ENCODE data around the gene POP4. TPM values are rescaled to one million over a fixed set of nuclear protein-coding genes. Genes with fewer than 3 reads are reported as not detected.

Gene POP4
- total and polyA plus RNA-seq, 9 of the 15 experiments (the other 6 are each of a cell fraction or from before 2014, with no cell fraction given): 42.1 to 128 (median 99.0) TPM

GRCh38 chr19:29587059-29587458 is 19.0 kb upstream of the POP4 start:
- H3K4me3 ChIP-seq: no peak overlapping the region
- no peak for ATAC-seq
- H3K27me3 ChIP-seq (ENCODE audit: control insufficient read depth in 2 of 2, insufficient read depth in 2 of 2, low read length in 2 of 2): peaks cover 6 to 16% of the 10 kb centered on the region in 2 experiments; a peak in 3 of 5 replicates
- no peaks in the 10 kb centered on the region for H3K9me1 ChIP-seq (ENCODE audit: control insufficient read depth, insufficient read depth, low read length)
- ChIA-PET POLR2A (interaction anchor here (0.9 to 1.1 kb wide), 3 partner anchors 10 to 11 kb away, joined by 3 to 4 read pairs (median 4); no protein-coding TSS in a partner anchor), CTCF (ENCODE audit: low intra/inter-chr PET ratio) (no interaction called here)
- no peak for FAIRE-seq
- no peaks in the 10 kb centered on the region for H3K4me1 ChIP-seq (replicated peaks in 1 of 2; ENCODE audit: control insufficient read depth in 2 of 2, insufficient read depth in 2 of 2, low read length in 2 of 2)
- H3K4me2 ChIP-seq (ENCODE audit: insufficient read depth, low read length): no peak overlapping the region
- no peaks in the 10 kb centered on the region for H3K79me2 ChIP-seq (ENCODE audit: control insufficient read depth, insufficient read depth, low read length)
- no peak overlapping the region for H3K27ac ChIP-seq (ENCODE audit: extremely low read depth, low read depth, low read length)
- BruUV-seq (replicated peaks): no TSS peak
- H3K9ac ChIP-seq (ENCODE audit: insufficient read depth in 1 of 2, low read depth in 2 of 2, low read length in 2 of 2): no peak overlapping the region
- no peaks in the 10 kb centered on the region for H4K20me1 ChIP-seq (replicated peaks; ENCODE audit: control insufficient read depth, insufficient read depth, low read length)
- no peak for DNase-seq (ENCODE audit: extremely low read depth in 1 of 4, low spot score in 3 of 4)
- in situ Hi-C loops (cut with MboI): loop anchor here (25.0 kb wide), 1 partner anchor 850 kb away; no protein-coding TSS in a partner anchor
- intact Hi-C loops (cut with micrococcal nuclease): no loop called here
- TF ChIP-seq ZKSCAN3 (CRISPR knock-in tag; IDR thresholded peaks at IDR 0.05): no peak
- TF ChIP-seq ERF (CRISPR knock-in tag; IDR thresholded peaks at IDR 0.05): no peak
- TF ChIP-seq CREBBP (IDR thresholded peaks at IDR 0.05; ENCODE audit: low read depth, low read length): no peak
- no peak for TF ChIP-seq CREB5 (CRISPR knock-in tag; IDR thresholded peaks at IDR 0.05)
- H3K9me3 ChIP-seq (replicated peaks; ENCODE audit: control insufficient read depth, insufficient read depth, low read depth, low read length): no peaks in the 10 kb centered on the region
- 0% methylated on average over 3 of the region's 3 CpGs for WGBS (ENCODE audit: insufficient coverage, low coverage, missing lambda C conversion rate)
- H2AFZ ChIP-seq (ENCODE audit: low read depth, low read length): no peak overlapping the region
- H3K36me3 ChIP-seq (ENCODE audit: control insufficient read depth, insufficient read depth, low read length): no peaks in the 10 kb centered on the region

- intact Hi-C loops (cut with micrococcal nuclease): no loop called here
- TF ChIP-seq CC2D1A (IDR thresholded peaks at IDR 0.05) (no peak), NFXL1 (CRISPR knock-in tag; IDR thresholded peaks at IDR 0.05) (no peak), PML (IDR thresholded peaks at IDR 0.05; ENCODE audit: low read length) (no peak)
- CTCF ChIA-PET (ENCODE audit: low intra/inter-chr PET ratio): no interaction called here
- Histone ChIP-seq H3K79me2 (ENCODE audit: control insufficient read depth, insufficient read depth, low read length) (no peaks in the 10 kb centered on the region), H3K9me1 (ENCODE audit: control insufficient read depth, insufficient read depth, low read length) (no peaks in the 10 kb centered on the region), H3K4me3 (no peak overlapping the region), H3K27ac (ENCODE audit: extremely low read depth, low read depth, low read length) (no peak overlapping the region), H3K36me3 (ENCODE audit: control insufficient read depth, insufficient read depth, low read length) (no peaks in the 10 kb centered on the region), H3K9ac (ENCODE audit: insufficient read depth in 1 of 2, low read depth in 2 of 2, low read length in 2 of 2) (no peak overlapping the region), H3K9me3 (replicated peaks; ENCODE audit: control insufficient read depth, insufficient read depth, low read depth, low read length) (no peaks in the 10 kb centered on the region), H4K20me1 (replicated peaks; ENCODE audit: control insufficient read depth, insufficient read depth, low read length) (peaks cover 3% of the 10 kb centered on the region; the same call in 1 of the 2 replicates), H2AFZ (ENCODE audit: low read depth, low read length) (no peak overlapping the region), H3K4me2 (ENCODE audit: insufficient read depth, low read length) (no peak overlapping the region), H3K4me1 (replicated peaks in 1 of 2; ENCODE audit: control insufficient read depth in 2 of 2, insufficient read depth in 2 of 2, low read length in 2 of 2) (no peaks in the 10 kb centered on the region), H3K27me3 (ENCODE audit: control insufficient read depth in 2 of 2, insufficient read depth in 2 of 2, low read length in 2 of 2) (peaks cover 8 to 16% of the 10 kb centered on the region in 2 experiments; a peak in 4 of 5 replicates)
- in situ Hi-C loops (cut with MboI): loop anchor here (25.0 kb wide), 1 partner anchor 850 kb away; no protein-coding TSS in a partner anchor
- no peak for ATAC-seq
- FAIRE-seq: no peak
- WGBS (ENCODE audit: insufficient coverage, low coverage, missing lambda C conversion rate): 0% methylated on average over 2 of the region's 2 CpGs
- BruUV-seq (replicated peaks): no TSS peak
- POLR2A ChIA-PET: interaction anchor here (0.9 to 1.1 kb wide), 2 partner anchors 10 kb away, joined by 4 read pairs; no protein-coding TSS in a partner anchor
- no peak for DNase-seq (ENCODE audit: extremely low read depth in 1 of 4, low spot score in 3 of 4)
These were observed 18.5 kb upstream of the POP4 start for GRCh38 chr19:29587518-29587986.

Measured in K562 (cell line).